ENCODE data around the gene LTA. TPM values are rescaled to one million over a fixed set of nuclear protein-coding genes. Genes with fewer than 3 reads are reported as not detected.

Gene LTA, protein sequence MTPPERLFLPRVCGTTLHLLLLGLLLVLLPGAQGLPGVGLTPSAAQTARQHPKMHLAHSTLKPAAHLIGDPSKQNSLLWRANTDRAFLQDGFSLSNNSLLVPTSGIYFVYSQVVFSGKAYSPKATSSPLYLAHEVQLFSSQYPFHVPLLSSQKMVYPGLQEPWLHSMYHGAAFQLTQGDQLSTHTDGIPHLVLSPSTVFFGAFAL
- total RNA-seq, result 1.9 TPM

DNA sequence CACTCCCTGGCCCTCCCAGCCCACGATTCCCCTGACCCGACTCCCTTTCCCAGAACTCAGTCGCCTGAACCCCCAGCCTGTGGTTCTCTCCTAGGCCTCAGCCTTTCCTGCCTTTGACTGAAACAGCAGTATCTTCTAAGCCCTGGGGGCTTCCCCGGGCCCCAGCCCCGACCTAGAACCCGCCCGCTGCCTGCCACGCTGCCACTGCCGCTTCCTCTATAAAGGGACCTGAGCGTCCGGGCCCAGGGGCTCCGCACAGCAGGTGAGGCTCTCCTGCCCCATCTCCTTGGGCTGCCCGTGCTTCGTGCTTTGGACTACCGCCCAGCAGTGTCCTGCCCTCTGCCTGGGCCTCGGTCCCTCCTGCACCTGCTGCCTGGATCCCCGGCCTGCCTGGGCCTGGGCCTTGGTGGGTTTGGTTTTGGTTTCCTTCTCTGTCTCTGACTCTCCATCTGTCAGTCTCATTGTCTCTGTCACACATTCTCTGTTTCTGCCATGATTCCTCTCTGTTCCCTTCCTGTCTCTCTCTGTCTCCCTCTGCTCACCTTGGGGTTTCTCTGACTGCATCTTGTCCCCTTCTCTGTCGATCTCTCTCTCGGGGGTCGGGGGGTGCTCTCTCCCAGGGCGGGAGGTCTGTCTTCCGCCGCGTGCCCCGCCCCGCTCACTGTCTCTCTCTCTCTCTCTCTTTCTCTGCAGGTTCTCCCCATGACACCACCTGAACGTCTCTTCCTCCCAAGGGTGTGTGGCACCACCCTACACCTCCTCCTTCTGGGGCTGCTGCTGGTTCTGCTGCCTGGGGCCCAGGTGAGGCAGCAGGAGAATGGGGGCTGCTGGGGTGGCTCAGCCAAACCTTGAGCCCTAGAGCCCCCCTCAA, at the start of gene LTA:
TSS of gene LTA (plus strand) at position 249 of the 871 bp plus-strand sequence. CDS start at position 703, 454 bp downstream.
- no peak for DNase-seq (ENCODE audit: low spot score)

DNA sequence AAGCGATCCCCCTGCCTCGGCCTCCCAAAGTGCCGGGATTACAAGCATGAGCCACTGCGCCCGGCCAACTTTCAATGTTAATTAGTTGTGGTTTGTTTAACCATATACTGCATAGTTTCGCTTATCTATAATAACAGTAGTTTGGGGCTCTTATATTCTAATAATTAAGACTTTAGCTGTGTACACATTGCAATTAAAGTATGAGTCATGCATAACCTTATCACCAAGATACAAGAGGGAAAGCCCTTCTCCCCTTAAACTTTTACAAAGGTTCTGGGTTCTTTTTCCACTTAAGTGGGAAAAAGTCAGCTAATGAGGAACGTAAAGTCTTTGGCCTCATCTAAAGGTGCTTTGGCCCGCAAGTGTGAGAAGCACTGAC, 46.5 kb upstream of the LTA start:
- no peak for DNase-seq (ENCODE audit: low spot score)

DNA sequence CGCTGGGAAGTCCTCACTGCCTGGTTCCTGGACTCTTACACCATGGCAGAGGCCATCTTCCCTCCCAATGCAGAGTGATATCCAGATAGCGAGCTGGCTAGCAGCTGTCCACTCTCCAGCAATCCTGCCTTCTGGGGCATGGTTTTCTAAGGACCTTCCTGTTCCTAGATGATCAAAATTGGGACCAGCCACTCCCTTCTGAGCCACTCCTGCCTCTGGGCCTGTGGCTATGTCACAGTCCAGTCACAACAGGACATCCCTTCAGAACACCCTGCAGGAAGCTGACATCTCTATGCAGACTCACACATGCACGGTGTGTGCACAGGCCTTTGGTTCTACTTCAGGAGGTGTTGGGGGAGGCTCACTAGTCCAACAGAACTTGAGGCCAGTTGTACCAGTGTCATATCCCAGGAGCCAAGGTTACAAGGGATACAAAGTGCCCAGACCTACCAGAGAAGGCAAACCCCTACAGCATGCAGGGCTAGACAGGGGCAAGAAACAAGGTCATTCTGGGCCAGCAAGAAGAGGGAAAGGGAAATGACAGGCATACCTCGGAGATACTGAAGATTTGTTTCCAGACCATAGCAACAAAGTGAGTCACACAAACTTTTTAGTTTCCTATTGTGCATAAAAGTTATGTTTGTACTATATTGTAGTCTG, 46.0 kb upstream of the LTA start:
- DNase-seq (ENCODE audit: low spot score), result no peak

DNA sequence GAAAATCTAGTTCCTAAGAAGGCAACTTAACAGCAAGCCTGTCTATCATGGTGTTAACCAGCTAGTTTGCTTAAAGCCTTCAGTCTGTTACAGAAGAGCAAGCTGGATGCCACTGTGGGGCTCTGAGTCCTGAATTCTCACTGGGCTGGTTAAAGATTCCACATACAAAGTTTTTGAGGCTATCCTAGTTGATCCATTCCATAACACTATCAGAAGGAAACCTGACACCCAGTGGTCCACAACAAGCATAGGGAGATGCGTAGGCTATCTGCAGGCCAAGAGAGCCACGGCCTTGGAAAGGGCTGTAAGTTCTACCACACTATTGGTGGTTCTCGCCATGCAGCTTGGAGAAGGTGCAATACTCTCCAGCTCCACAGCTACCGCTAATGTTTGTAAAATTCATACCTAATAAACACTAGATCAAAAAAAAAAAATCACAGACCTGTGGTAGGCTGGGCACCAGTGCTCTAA, 43.7 kb upstream of the LTA start:
- DNase-seq (ENCODE audit: low spot score), result no peak

DNA sequence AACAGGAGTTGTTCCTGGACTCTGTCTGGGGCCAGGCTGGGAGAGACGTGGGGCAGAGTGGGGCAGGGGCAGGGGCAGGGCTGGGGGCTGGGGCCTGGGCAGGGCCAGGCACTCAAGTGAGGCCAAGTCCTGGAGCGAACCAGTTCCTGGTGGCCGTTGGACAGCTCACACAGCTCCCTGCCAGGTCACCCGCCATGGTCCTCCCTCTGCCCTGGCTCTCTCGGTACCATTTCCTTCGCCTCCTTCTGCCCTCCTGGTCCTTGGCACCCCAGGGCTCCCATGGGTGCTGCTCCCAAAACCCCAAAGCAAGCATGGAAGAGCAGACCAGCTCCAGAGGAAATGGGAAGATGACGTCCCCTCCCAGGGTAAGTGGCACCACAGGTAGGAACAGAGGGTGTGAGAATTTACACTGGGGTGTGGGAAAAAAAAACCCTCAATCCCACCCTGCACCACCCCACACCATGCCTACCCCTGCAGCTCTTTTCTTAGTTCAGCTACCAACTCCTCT, 43.2 kb upstream of the LTA start, which contains the start of gene MCCD1:
TSS of gene MCCD1 (plus strand) at position 142 of the 508 bp plus-strand sequence. CDS start at position 195, 53 bp downstream.
- no peak for DNase-seq (ENCODE audit: low spot score)

DNA sequence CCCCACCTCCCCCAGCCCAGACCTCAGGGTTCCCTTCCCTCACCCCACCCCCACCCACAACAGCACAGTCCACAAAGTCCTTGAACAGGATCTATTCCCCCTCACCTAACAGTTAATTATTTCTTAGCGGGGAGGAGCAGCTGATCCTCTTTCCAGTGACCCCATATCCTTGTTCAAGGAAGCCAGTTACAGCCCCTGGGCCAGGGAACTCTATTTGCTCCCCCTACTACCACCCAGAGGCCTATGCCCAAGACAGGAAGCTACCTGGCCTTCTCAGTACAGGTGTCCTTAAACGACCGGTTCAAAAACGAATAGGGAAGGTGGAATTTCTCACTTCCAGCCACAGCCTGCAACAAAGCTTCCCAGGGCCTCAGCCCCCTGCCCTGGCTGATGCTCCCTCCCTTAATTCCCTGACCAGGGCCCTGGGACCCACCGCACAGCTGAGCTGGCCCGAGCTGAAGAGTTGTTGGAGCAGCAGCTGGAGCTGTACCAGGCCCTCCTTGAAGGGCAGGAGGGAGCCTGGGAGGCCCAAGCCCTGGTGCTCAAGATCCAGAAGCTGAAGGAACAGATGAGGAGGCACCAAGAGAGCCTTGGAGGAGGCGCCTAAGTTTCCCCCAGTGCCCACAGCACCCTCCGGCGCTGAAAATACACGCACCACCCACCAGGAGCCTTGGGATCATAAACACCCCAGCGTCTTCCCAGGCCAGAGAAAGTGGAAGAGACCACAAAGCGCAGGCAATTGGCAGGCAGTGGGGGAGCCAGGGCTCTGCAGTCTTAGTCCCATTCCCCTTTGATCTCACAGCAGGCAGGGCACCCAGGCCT, 42.5 kb upstream of the LTA start:
- DNase-seq (ENCODE audit: low spot score), result no peak

DNA sequence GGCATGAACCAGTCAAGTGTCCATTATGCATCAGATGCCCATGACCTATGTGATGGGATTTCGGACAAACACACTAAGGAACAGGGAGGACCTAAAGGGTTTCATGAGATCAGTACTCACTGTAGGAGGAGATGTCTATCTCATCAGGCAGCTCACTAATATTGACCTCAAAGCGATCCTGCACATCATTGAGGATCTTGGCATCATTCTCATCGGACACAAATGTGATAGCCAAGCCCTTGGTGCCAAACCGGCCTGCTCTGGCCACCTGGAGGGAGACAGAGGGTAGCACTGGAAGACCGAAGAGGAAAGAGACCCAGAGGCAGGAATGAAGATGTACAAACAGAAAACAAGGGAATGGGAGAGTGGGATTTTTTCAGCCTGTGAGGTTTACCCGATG, 41.4 kb upstream of the LTA start:
- DNase-seq (ENCODE audit: low spot score), result no peak

DNA sequence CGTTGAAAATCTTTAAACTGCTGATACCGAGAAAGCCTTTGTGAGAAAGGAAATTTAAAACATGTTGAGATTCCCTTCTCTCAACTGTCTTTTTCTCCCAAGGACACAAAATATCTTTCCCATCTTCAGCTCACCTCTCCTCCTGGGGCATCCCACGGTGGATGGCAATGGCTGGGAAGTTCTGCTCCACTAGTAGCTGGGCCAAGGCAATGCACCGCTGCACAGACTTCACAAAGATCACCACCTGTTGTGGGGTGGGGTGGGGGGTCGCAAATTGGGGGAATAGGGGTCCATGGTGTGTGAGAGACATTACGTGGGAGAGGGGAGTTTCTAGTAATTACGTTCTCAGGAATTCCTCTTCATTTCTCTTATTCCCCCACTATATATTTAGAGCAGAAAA, 40.9 kb upstream of the LTA start:
- DNase-seq (ENCODE audit: low spot score), result no peak

DNA sequence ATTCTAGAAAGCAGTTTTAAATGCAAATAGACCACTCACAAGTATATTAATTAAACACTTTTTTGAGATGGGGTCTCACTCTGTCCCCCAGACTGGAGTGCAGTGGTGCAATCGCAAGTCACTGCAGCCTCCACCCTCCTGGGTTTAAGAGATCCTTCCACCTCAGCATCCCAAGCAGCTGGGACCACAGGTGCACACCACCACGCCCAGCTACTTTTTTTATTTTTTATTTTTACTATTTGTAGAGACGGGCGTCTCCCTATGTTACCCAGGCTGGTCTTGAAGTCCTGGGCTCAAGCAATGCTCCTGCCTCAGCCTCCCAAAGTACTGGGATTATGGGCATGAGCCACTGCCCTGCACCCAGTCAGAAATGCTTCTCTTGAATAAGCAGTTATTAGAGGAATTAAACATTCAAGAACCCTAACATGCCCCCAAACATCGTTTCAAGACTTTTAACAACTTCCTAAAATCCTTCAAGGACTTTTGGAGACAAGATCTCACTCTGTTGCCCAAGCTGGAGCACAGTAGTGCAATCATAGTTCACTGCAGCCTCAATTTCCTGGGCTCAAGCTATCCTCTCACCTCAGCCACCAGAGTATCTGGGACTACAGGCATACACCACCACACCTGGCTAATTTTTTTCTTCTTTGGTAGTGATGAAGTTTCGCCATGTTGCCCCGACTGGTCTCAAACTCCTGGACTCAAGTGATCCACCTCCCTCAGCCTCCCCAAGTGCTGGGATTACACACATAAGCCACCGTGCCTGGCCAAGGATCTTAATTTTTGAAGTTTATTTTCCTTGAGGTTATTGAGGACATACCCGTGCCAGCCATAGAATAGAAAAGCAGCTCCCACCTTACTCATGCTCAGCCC, 40.1 kb upstream of the LTA start:
- no peak for DNase-seq (ENCODE audit: low spot score)

DNA sequence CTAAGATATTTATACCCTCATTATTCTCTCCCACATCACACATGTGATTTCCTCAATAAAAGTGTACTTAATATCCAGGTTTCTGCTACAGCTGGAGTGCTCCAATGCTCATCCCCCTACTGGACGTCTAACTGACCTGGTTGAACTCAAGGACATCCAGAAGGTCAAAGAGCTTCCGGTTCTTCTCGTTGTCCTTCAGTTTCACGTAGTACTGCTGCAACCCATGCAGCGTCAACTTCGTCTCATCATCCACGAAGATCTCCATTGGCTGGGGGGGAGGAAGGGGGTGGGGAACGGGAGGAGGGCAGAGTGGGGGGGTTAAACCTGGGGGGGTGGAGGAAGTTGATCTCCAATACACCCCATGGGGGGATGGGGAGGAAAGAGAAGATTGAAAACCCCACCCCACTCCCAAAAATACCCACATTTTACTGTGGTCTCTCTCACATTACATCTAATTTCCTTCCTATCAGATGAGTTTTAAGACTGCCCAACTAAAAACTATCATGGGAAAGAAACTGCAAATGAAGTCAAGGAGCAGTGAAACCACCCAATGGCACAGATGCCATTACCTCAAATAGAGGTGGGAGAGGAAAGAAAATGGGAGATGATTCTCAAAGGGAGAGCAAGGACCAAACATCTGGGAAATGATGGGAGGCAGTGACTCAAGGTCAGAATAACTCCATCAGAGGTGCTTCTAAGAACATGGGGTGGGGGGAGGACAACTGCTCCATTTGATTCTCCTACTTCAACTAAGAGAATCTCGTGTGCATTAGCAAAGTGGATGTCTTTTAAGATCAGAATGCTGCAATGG, 39.2 kb upstream of the LTA start:
- no peak for DNase-seq (ENCODE audit: low spot score)

DNA sequence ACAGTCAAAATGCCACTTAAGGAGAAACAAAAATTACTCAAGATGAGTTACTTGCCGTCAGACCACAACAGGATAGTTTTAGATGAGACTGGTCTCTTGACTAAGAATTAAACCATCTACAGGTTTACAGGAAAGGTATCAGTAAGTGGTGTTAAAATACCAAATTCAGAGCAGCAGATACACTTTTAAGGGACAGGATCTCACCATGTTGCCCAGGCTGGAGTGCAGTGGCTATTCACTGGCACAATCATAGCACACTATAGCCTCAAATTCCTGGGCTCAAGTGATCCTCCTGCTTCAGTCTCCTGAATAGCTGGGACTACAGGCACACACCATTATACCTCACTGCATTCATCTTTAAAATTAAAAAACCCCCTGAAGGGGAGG, 38.6 kb upstream of the LTA start:
- DNase-seq (ENCODE audit: low spot score), result no peak

DNA sequence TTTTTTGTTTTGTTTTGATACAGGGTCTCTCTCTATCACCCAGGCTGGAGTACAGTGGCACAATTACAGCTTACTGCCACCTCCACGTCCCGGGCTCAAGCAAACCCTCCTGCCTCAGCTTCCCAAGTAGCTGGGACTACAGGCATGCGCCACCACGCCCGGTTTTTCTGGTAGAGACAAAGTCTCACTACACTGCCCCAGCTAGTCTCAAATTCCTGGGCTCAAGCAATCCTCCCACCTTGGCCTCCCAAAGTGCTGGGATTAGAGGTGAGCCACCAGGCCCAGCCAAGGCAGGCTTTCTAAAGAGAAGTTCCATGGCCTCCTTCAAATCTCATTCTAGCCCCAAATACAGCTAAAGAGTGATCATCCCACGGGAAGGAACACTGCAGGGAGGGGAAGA, 38.1 kb upstream of the LTA start:
- no peak for DNase-seq (ENCODE audit: low spot score)

DNA sequence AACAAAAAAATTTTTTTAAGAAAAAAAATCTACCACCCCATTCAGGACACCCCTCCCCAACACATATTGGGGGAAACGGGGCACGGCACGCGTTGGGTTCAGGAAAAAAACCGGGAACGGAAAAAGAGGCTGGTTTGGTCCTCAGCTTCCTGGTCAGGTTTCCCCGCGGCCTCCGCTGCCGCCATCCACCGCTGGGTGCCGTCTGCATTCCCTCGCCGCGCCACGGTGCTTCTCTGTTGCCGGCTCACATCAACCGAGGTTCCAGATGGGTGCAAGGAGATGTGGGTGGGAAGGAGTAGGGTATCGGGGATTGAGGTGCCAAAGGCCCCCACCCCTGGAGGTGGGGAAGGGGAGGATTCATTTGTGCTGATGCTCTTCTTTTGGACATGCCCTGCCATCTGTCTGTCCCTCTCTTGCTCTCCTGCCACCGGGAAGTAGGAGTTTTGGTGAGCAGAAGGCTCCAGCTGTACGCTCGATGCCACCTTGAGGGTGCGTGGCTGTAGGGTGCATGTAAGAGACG, 37.5 kb upstream of the LTA start:
- DNase-seq (ENCODE audit: low spot score), result no peak

DNA sequence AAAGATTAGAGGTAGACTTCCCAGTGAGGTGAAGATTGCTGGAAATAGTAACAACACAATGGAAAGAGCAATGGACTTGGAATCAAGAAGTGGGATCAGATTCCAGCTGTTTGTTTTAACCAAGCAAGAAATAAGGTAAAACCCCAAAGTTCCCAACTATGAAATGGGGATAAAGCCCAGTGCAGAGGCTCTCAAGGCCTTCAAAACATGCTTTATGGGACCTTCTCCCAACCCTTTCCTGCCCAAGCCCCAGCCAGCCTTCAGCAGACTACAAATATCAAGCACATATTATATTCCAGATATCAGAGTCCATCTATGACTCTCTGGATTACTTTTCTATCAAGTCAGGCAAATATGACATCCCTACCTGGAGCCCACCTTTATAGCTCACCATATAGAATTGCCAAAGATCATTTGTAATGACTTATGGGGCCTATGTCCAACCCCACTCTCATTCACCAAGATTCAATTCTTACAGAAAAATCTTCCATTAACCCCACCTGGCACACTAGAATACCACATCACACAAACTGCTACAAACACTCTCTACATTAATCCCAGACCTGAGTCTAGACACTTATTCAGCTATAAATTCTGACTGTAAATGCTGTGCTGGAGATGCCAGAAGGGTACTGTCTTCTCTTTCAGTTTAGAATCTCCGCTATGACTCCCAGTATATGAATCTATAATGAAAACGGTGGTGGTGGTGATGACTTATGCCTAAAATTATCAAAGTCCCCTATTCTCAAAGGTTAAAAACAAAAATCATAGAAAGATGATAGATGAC, 36.4 kb upstream of the LTA start:
- DNase-seq (ENCODE audit: low spot score), result no peak

DNA sequence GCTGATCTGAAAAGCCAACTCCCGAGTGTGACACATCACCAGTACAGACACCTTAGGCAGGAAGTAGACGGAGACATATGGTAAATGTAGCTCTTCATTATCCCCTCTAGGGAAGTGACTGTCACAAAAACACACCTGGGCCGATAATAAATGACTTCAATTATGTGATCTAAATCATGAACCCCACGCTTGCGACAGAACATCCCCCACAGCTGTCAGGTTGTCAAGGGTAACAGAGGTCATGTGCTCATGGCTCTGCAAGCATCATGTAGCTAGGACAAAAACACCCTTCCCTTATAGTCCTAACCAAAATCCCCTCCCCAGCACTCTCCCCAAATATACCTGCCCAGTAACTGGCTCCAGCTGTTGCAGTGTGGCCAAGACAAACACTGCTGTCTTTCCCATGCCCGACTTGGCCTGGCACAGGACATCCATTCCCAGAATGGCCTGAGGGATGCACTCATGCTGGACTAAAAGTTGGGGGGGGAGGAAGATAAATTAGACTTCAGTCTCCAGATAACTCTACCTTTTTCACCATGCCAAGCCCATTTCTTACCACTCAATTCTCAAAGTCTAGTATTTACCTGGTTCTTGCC, 33.2 kb upstream of the LTA start:
- no peak for DNase-seq (ENCODE audit: low spot score)

DNA sequence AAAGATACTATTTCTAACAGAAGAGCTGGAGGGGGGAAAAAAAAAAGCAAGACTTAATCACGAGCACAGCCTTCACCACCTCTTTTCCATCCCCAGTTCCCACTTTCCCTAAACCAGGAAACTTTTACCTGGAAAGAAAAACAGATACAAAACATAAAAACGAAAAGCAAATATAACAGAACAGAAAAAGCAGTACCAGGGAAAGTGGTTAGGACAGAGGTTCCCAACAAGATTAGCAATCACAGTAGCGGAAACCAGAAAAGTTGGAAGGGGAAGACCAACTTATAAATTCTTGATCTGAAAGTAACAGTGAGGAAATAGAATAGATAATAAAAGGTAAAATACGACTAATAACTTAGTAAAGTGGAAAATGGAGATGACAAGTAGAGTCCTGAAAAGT, 31.4 kb upstream of the LTA start:
- no peak for DNase-seq (ENCODE audit: low spot score)

DNA sequence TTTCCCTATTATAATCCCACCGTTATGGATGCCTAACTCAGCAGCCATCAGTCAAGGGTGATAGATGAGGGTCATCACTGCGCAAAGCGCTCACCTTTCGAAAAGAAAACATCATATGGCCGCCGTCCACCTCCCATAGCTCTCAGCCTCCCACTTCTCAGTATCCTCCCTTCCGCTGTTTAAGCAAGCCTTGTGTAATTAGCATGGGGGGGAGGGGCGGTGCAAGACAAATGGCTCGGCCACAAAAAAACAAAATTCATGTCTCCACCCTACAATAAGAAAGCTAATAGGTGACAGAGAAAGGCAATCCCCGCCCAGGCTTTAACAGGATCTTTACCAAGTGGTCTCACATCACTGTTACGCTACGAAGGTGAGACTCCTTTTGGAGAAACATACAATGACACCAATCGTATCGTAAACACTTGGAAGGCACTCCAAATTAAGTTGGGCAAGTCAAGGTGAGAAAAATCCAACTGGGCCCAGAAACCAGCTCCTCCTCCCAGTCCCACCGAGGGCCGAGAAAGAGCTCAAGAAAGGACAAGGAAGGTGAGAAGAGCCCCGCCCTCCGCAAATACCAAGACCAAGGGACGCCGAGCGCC, 30.9 kb upstream of the LTA start:
- DNase-seq (ENCODE audit: low spot score), result no peak

All from mucosa of gallbladder (tissue), 1 donor.